C4-2B (cell line): ENCODE results near the gene COL3A1.
A peak's percentile ranks its signal among the peaks of the same experiment; 100 is the strongest.

Experiments
- H3K27ac ChIP-seq: fragments of 450-650 bp; 2 replicates; pipeline ENCODE4 v1.5.1; 2017
- CTCF ChIP-seq: fragments of 450-650 bp; conservative IDR thresholded peaks from 2 replicates; pipeline ENCODE4 v1.5.1; 2017; ENCODE audit warnings: mild to moderate bottlenecking
- ZFX ChIP-seq: fragments of 450-650 bp; IDR thresholded peaks from 2 replicates; pipeline ENCODE4 v1.6.1; 2017

The COL3A1 gene

DNA sequence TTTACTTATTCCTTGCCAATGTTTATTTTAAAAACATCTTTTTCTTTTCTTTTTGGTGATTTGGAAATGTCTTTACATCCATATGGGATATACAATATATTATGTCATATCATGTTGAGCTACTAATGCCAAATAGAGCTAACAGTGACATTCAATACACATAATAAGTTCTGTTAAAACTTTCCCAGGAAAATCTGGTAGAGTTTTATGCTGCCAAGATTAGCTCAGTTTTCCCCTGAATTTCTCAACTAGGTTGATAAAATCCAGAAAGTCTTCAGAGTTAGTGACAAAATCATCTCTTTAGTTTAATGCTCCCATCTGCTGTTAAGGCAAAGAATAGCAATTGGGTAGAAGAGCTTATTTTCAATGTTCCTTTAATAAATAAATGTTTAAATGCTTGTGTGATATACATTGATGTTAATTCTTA lies 9.9 kb downstream of the COL3A1 start:
- no peak overlapping the region for H3K27ac ChIP-seq
- TF ChIP-seq CTCF = peak; percentile 36
- no peak for TF ChIP-seq ZFX

- no peak overlapping the region for H3K27ac ChIP-seq
- TF ChIP-seq CTCF = no peak
Observed at GRCh38 chr2:188984680-188985079, 10.5 kb downstream of the COL3A1 start.

DNA sequence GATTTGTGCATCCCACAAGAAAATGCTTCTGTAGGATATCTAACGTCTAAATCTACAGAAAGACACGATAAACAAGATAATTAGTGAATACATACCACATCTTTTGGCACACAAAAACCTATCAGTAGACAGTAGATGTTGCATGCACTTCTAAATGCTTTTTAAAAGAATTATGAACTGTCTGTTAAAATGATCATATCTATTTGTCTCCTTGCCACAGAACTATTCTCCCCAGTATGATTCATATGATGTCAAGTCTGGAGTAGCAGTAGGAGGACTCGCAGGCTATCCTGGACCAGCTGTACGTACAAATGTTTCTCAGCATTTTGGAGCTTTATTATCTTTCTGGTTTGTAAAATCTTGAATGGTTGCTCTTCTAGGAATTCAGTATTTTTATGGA lies 12.7 kb downstream of the COL3A1 start:
- no peak overlapping the region for H3K27ac ChIP-seq
- TF ChIP-seq CTCF (no peak), ZFX (no peak)

- TF ChIP-seq CTCF = no peak
- no peak for TF ChIP-seq ZFX
- no peak overlapping the region for H3K27ac ChIP-seq
Observed at GRCh38 chr2:188993247-188993646, 19.1 kb downstream of the COL3A1 start.

- no peak overlapping the region for H3K27ac ChIP-seq
- TF ChIP-seq ZFX (no peak), CTCF (no peak)
Observed at GRCh38 chr2:188997263-188997662, 23.1 kb downstream of the COL3A1 start.

- TF ChIP-seq ZFX = no peak
- no peak overlapping the region for H3K27ac ChIP-seq
Observed at GRCh38 chr2:189000221-189000620, 26.0 kb downstream of the COL3A1 start.

GRCh38 chr2:189002079-189002478 lies 27.9 kb downstream of the COL3A1 start:
- no peak overlapping the region for H3K27ac ChIP-seq
- TF ChIP-seq CTCF = no peak
- no peak for TF ChIP-seq ZFX

GRCh38 chr2:189008555-189009262 lies 34.5 kb downstream of the COL3A1 start:
- no peak overlapping the region for H3K27ac ChIP-seq
- TF ChIP-seq ZFX (no peak), CTCF (no peak)
